GM21825 (cell line): ENCODE results near the gene TOP3A.

ENCODE experiments used
- ATAC-seq: cut with Tn5 transposase; IDR thresholded peaks from one replicate; pipeline ENCODE4 v1.9.1; 2021; ENCODE audit warnings: mild to moderate bottlenecking, moderate library complexity; ENCODE audit not compliant: unreplicated experiment

The TOP3A gene

GRCh38 chr17:18278867-18279266, 35.9 kb downstream of the TOP3A start:
- no peak for ATAC-seq

GRCh38 chr17:18277076-18277475, 37.7 kb downstream of the TOP3A start:
- ATAC-seq, result no peak

- ATAC-seq, result no peak
Measured at GRCh38 chr17:18270046-18270931, 44.5 kb downstream of the TOP3A start.

GRCh38 chr17:18267927-18268711, 46.7 kb downstream of the TOP3A start:
- ATAC-seq, result no peak

- ATAC-seq, result no peak
Measured at GRCh38 chr17:18267366-18267765, 47.4 kb downstream of the TOP3A start.

GRCh38 chr17:18263885-18264682, 50.7 kb downstream of the TOP3A start:
- no peak for ATAC-seq

- ATAC-seq, result no peak
Measured at GRCh38 chr17:18262641-18263040, 52.2 kb downstream of the TOP3A start.

GRCh38 chr17:18262111-18262510, 52.7 kb downstream of the TOP3A start:
- ATAC-seq, result no peak

GRCh38 chr17:18261659-18262058, 53.1 kb downstream of the TOP3A start:
- ATAC-seq, result no peak

GRCh38 chr17:18261146-18261515, 53.7 kb downstream of the TOP3A start:
- peak; percentile 6 for ATAC-seq

GRCh38 chr17:18260332-18261145, 54.3 kb downstream of the TOP3A start, which contains the start of gene MIEF2:
Gene MIEF2, plus strand, starts transcription at chr17:18260662. Its CDS starts 2,059 bp downstream, at chr17:18262721.
- peak; percentile 67 for ATAC-seq

GRCh38 chr17:18259621-18260331, 55.0 kb downstream of the TOP3A start:
- no peak for ATAC-seq

GRCh38 chr17:18258356-18259038, 56.3 kb downstream of the TOP3A start, which contains the start of gene FLII:
Gene FLII, minus strand, starts transcription at chr17:18258738. Its CDS starts 48 bp downstream, at chr17:18258690.
- ATAC-seq, result peak; percentile 23

GRCh38 chr17:18257982-18258355, 56.8 kb downstream of the TOP3A start:
- peak; percentile 15 for ATAC-seq

- ATAC-seq, result peak; percentile 11
Measured at GRCh38 chr17:18257268-18257981, 57.4 kb downstream of the TOP3A start.

GRCh38 chr17:18256776-18257175, 58.0 kb downstream of the TOP3A start:
- ATAC-seq, result no peak

GRCh38 chr17:18256351-18256750, 58.4 kb downstream of the TOP3A start:
- ATAC-seq, result no peak
